GM12878 (cell line): ENCODE data around the gene RAB24. TPM values are rescaled to one million over a fixed set of nuclear protein-coding genes. Genes with fewer than 3 reads are reported as not detected.

Source experiments
- ATAC-seq: fragments of 200-7000 bp; cut with Tn5 transposase; 3 replicates; pipeline ENCODE4 v1.9.1; 2020; ENCODE audit warnings: mild to moderate bottlenecking, moderate library complexity
- BruUV-seq: library from RNA; stranded (reverse); fragments of 400-500 nt; replicated peaks from 2 replicates; lab custom pipeline; 2021; lab: Mats Ljungman, UMichigan
- CTCF ChIA-PET: fragments of 300-600 bp; sonication (Branson Sonifier 250); formaldehyde crosslinking; extraction: SDS; loops from one replicate; lab custom pipeline; 2021; ENCODE audit warnings: inconsistent platforms; lab: Yijun Ruan, JAX
- POLR2A ChIA-PET: fragments of 350-600 bp; formaldehyde crosslinking; extraction: SDS; loops from one replicate; lab custom pipeline; 2021; ENCODE audit warnings: inconsistent platforms; lab: Charles Lee
- RAD21 ChIA-PET: fragments of 300-600 bp; sonication (Branson Sonifier 250); formaldehyde crosslinking; loops from one replicate; lab custom pipeline; 2023; ENCODE audit warnings: antibody characterized with exemption; ENCODE audit not compliant: unreplicated experiment; lab: Charles Lee
- SMC1A ChIA-PET: fragments of 300-600 bp; sonication (Branson Sonifier 250); formaldehyde crosslinking; loops from one replicate; lab custom pipeline; 2023; ENCODE audit not compliant: unreplicated experiment, uncharacterized antibody; lab: Charles Lee
- DNase-seq: peaks from one replicate; pipeline ENCODE4 v3.0.0-alpha.2; 2011; ENCODE audit warnings: low read depth, low spot score
- FAIRE-seq: peaks from 3 replicates; lab custom pipeline; 2011; peaks lifted over from hg19 to GRCh38; lab: Jason Lieb, UNC
- H2AFZ ChIP-seq: 2 replicates; pipeline ENCODE4 v1.6.0; 2011; ENCODE audit warnings: low read depth, low read length, control low read depth; ENCODE audit not compliant: control insufficient read depth
- H3K27ac ChIP-seq: 2 replicates; pipeline ENCODE4 v1.5.1; 2011; ENCODE audit warnings: control low read depth; ENCODE audit not compliant: control insufficient read depth, insufficient read depth
- H3K27me3 ChIP-seq, 2 experiments: replicated peaks in 1 of 2; 2 replicates each; pipeline versions ENCODE4 v1.6.0 to v1.6.1; 2011; ENCODE audit warnings: low read length in 1 of 2; ENCODE audit not compliant: control insufficient read depth in 2 of 2, insufficient read depth in 2 of 2
- H3K36me3 ChIP-seq, 2 experiments: 2 replicates each; pipeline ENCODE4 v1.5.1; 2011; ENCODE audit warnings: low read length in 1 of 2; ENCODE audit not compliant: control insufficient read depth in 2 of 2, insufficient read depth in 2 of 2
- H3K4me1 ChIP-seq: 2 replicates; pipeline ENCODE4 v1.6.1; 2011; ENCODE audit warnings: mild to moderate bottlenecking, low read length, moderate library complexity, mixed read lengths; ENCODE audit not compliant: control insufficient read depth, insufficient read depth
- H3K4me2 ChIP-seq: 2 replicates; pipeline ENCODE4 v1.6.0; 2011; ENCODE audit warnings: control low read depth; ENCODE audit not compliant: control insufficient read depth, insufficient read depth
- H3K4me3 ChIP-seq: fragments of 200-600 bp; sonication (generic); 2 replicates; pipeline ENCODE4 v1.5.1; 2016
- H3K79me2 ChIP-seq: 2 replicates; pipeline ENCODE4 v1.6.0; 2011; ENCODE audit warnings: low read length; ENCODE audit not compliant: control insufficient read depth, insufficient read depth
- H3K9ac ChIP-seq: 2 replicates; pipeline ENCODE4 v1.8.0; 2011; ENCODE audit warnings: low read length, control low read depth, mixed read lengths; ENCODE audit not compliant: control insufficient read depth, insufficient read depth
- H3K9me3 ChIP-seq: replicated peaks from 3 replicates; pipeline ENCODE4 v1.5.1; 2011; ENCODE audit warnings: mild to moderate bottlenecking, low read length; ENCODE audit not compliant: control insufficient read depth, insufficient read depth
- H4K20me1 ChIP-seq: 2 replicates; pipeline ENCODE4 v1.6.0; 2011; ENCODE audit not compliant: control insufficient read depth, insufficient read depth
- BMI1 ChIP-seq: fragments of 450-650 bp; IDR thresholded peaks from 2 replicates; pipeline ENCODE4 v1.6.1; 2016; ENCODE audit warnings: mild to moderate bottlenecking, moderate library complexity, borderline replicate concordance
- ETV6 ChIP-seq, 2 experiments: fragments of 450-650 bp in 1 of 2; IDR thresholded peaks in 1 of 2; conservative IDR thresholded peaks in 1 of 2; 2 replicates each; pipeline ENCODE4 v1.6.1; 2014; ENCODE audit warnings: antibody characterized with exemption in 1 of 2, borderline replicate concordance in 1 of 2, low read depth in 1 of 2, mild to moderate bottlenecking in 1 of 2, moderate library complexity in 1 of 2
- KAT2A ChIP-seq: conservative IDR thresholded peaks from 2 replicates; pipeline ENCODE4 v1.6.1; 2011; ENCODE audit warnings: low read depth, low read length; ENCODE audit not compliant: control insufficient read depth
- KLF5 ChIP-seq: fragments of 450-650 bp; IDR thresholded peaks from 2 replicates; pipeline ENCODE4 v1.6.1; 2014; ENCODE audit warnings: mild to moderate bottlenecking; ENCODE audit not compliant: partially characterized antibody
- NFIC ChIP-seq: IDR thresholded peaks from 2 replicates; pipeline ENCODE4 v1.6.1; 2012; ENCODE audit warnings: low read depth, mild to moderate bottlenecking, inconsistent platforms, low read length, moderate library complexity
- NR2C1 ChIP-seq: fragments of 450-650 bp; IDR thresholded peaks from 2 replicates; pipeline ENCODE4 v1.6.1; 2017; ENCODE audit warnings: antibody characterized with exemption, mild to moderate bottlenecking, moderate library complexity
- NRF1 ChIP-seq: conservative IDR thresholded peaks from 2 replicates; pipeline ENCODE4 v1.6.1; 2011; ENCODE audit warnings: mild to moderate bottlenecking, low read depth, low read length, improper control_type of control experiment
- POLR2A ChIP-seq: IDR thresholded peaks from 2 replicates; pipeline ENCODE4 v1.6.1; 2011; ENCODE audit warnings: low read depth, mild to moderate bottlenecking, low read length
- RB1 ChIP-seq: fragments of 450-650 bp; formaldehyde crosslinking; IDR thresholded peaks from 2 replicates; pipeline ENCODE4 v1.6.1; 2017; ENCODE audit warnings: mild to moderate bottlenecking, borderline replicate concordance
- RUNX3 ChIP-seq: IDR thresholded peaks from 2 replicates; pipeline ENCODE4 v1.6.1; 2012; ENCODE audit warnings: low read length, inconsistent platforms
- STAT1 ChIP-seq: fragments of 450-650 bp; conservative IDR thresholded peaks from 2 replicates; pipeline ENCODE4 v1.6.1; 2014; ENCODE audit warnings: antibody characterized with exemption, mild to moderate bottlenecking
- ZNF24 ChIP-seq: fragments of 450-650 bp; IDR thresholded peaks from 2 replicates; pipeline ENCODE4 v1.6.1; 2017; ENCODE audit warnings: antibody characterized with exemption, mild to moderate bottlenecking
- WGBS: methylation state at CpG from one replicate; pipeline ENCODE4 v1.1.6; 2016; ENCODE audit warnings: low lambda C conversion rate; ENCODE audit not compliant: insufficient replicate concordance, insufficient coverage; ENCODE audit errors: missing lambda C conversion rate; 5-methylcytosine and 5-hydroxymethylcytosine counted together
- in situ Hi-C: fragments of 300-500 bp; cut with MboI; formaldehyde crosslinking; loops from 9 replicates; pipeline ENCODE4 v1.14.3; 2018; ENCODE audit warnings: mixed read lengths
- intact Hi-C: fragments of 100-400 bp; cut with micrococcal nuclease; formaldehyde crosslinking; loops from one replicate; pipeline ENCODE4 v1.14.2; 2022; ENCODE audit not compliant: unreplicated experiment
- polyA plus RNA-seq, 11 experiments: library from polyadenylated mRNA; depleted of rRNA in 4 of 11; unstranded in 6 of 11; stranded (reverse) in 5 of 11; fragments of >200 nt; fragmentation: Nextera tagmentation in 4 of 11; fragmentation: Illumina TruSeq in 1 of 11; extraction: Ambion mirVana in 4 of 11; extraction: Trizol in 1 of 11; gene quantifications; 1 replicate in 1 of 11; 2 replicates in 10 of 11; pipeline versions ENCODE4 v1.2.1 to v1.2.3, GENCODE V29; 2011 to 2016; ENCODE audit warnings: inconsistent platforms in 2 of 11, missing spikeins in 2 of 11, low read depth in 1 of 11
- total RNA-seq, 4 experiments: library from RNA; depleted of rRNA in 3 of 4; stranded (reverse); fragments of >200 nt in 3 of 4; fragmentation: Illumina TruSeq in 1 of 4; extraction: Trizol in 1 of 4; gene quantifications; 2 replicates each; pipeline versions ENCODE4 v1.2.1 to v1.2.3, GENCODE V29; 2013 to 2021
- TF ChIP-seq, protein P1 (sequence below): fragments of 450-650 bp; IDR thresholded peaks from 2 replicates; pipeline ENCODE4 v1.6.1; 2018; ENCODE audit warnings: borderline replicate concordance, mild to moderate bottlenecking; ENCODE audit not compliant: partially characterized antibody
- TF ChIP-seq, protein P2 (sequence below): IDR thresholded peaks from 2 replicates; pipeline ENCODE4 v1.6.1; 2012; ENCODE audit warnings: improper control_type of control experiment, low read depth, low read length; ENCODE audit not compliant: insufficient replicate concordance
- TF ChIP-seq, protein P3 (sequence below): fragments of 450-650 bp; IDR thresholded peaks from 2 replicates; pipeline ENCODE4 v1.6.1; 2016; ENCODE audit warnings: mild to moderate bottlenecking

The RAB24 gene
- total and polyA plus RNA-seq, 10 of the 15 experiments (the other 5 are each of a cell fraction or from before 2014, with no cell fraction given) = 8.0 to 44.4 (median 24.4) TPM

- H3K9me3 ChIP-seq = no peaks in the 10 kb centered on the region
- in situ Hi-C loops = loop anchor here (5.0 kb wide), 1 partner anchor 179 kb away; no protein-coding TSS in a partner anchor
- FAIRE-seq (no peak), ATAC-seq (no peak), DNase-seq (no peak)
- ChIA-PET POLR2A (interaction anchor here (1.1 kb wide), 1 partner anchor 172 kb away, joined by 3 read pairs; no protein-coding TSS in a partner anchor), RAD21 (no interaction called here), CTCF (interaction anchor here (4.0 to 4.6 kb wide), 2 partner anchors 14 to 182 kb away, joined by 20 to 25 read pairs; no protein-coding TSS in a partner anchor), SMC1A (no interaction called here)
- no TSS peak for BruUV-seq
- H3K36me3 ChIP-seq = peaks cover 26 to 37% of the 10 kb centered on the region in 2 experiments
- H3K27ac ChIP-seq = peak overlapping the region; percentile 46
- no peaks in the 10 kb centered on the region for H4K20me1 ChIP-seq
- H3K4me3 ChIP-seq = no peak overlapping the region
- no peak overlapping the region for H2AFZ ChIP-seq
- intact Hi-C loops = no loop called here
- peaks cover 30% of the 10 kb centered on the region for H3K4me1 ChIP-seq
- H3K27me3 ChIP-seq = no peaks in the 10 kb centered on the region
- no peak overlapping the region for H3K4me2 ChIP-seq
- TF ChIP-seq STAT1 = no peak
- TF ChIP-seq, protein P1, sequence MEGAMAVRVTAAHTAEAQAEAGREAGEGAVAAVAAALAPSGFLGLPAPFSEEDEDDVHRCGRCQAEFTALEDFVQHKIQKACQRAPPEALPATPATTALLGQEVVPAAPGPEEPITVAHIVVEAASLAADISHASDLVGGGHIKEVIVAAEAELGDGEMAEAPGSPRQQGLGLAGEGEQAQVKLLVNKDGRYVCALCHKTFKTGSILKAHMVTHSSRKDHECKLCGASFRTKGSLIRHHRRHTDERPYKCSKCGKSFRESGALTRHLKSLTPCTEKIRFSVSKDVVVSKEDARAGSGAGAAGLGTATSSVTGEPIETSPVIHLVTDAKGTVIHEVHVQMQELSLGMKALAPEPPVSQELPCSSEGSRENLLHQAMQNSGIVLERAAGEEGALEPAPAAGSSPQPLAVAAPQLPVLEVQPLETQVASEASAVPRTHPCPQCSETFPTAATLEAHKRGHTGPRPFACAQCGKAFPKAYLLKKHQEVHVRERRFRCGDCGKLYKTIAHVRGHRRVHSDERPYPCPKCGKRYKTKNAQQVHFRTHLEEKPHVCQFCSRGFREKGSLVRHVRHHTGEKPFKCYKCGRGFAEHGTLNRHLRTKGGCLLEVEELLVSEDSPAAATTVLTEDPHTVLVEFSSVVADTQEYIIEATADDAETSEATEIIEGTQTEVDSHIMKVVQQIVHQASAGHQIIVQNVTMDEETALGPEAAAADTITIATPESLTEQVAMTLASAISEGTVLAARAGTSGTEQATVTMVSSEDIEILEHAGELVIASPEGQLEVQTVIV = no peak
- TF ChIP-seq BMI1 = no peak
- TF ChIP-seq, protein P2, sequence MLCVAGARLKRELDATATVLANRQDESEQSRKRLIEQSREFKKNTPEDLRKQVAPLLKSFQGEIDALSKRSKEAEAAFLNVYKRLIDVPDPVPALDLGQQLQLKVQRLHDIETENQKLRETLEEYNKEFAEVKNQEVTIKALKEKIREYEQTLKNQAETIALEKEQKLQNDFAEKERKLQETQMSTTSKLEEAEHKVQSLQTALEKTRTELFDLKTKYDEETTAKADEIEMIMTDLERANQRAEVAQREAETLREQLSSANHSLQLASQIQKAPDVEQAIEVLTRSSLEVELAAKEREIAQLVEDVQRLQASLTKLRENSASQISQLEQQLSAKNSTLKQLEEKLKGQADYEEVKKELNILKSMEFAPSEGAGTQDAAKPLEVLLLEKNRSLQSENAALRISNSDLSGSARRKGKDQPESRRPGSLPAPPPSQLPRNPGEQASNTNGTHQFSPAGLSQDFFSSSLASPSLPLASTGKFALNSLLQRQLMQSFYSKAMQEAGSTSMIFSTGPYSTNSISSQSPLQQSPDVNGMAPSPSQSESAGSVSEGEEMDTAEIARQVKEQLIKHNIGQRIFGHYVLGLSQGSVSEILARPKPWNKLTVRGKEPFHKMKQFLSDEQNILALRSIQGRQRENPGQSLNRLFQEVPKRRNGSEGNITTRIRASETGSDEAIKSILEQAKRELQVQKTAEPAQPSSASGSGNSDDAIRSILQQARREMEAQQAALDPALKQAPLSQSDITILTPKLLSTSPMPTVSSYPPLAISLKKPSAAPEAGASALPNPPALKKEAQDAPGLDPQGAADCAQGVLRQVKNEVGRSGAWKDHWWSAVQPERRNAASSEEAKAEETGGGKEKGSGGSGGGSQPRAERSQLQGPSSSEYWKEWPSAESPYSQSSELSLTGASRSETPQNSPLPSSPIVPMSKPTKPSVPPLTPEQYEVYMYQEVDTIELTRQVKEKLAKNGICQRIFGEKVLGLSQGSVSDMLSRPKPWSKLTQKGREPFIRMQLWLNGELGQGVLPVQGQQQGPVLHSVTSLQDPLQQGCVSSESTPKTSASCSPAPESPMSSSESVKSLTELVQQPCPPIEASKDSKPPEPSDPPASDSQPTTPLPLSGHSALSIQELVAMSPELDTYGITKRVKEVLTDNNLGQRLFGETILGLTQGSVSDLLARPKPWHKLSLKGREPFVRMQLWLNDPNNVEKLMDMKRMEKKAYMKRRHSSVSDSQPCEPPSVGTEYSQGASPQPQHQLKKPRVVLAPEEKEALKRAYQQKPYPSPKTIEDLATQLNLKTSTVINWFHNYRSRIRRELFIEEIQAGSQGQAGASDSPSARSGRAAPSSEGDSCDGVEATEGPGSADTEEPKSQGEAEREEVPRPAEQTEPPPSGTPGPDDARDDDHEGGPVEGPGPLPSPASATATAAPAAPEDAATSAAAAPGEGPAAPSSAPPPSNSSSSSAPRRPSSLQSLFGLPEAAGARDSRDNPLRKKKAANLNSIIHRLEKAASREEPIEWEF = no peak
- TF ChIP-seq KLF5 = no peak
- TF ChIP-seq RUNX3 = peak; percentile 28; the same call in 1 of the 2 replicates
- TF ChIP-seq ZNF24 = no peak
- TF ChIP-seq NRF1 = no peak
- no peak for TF ChIP-seq NFIC
- TF ChIP-seq, protein P3, sequence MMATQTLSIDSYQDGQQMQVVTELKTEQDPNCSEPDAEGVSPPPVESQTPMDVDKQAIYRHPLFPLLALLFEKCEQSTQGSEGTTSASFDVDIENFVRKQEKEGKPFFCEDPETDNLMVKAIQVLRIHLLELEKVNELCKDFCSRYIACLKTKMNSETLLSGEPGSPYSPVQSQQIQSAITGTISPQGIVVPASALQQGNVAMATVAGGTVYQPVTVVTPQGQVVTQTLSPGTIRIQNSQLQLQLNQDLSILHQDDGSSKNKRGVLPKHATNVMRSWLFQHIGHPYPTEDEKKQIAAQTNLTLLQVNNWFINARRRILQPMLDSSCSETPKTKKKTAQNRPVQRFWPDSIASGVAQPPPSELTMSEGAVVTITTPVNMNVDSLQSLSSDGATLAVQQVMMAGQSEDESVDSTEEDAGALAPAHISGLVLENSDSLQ = no peak
- TF ChIP-seq NR2C1 = no peak
- no peak for TF ChIP-seq RB1
- TF ChIP-seq KAT2A = no peak
- peak; percentile 39; the same call in 1 of the 2 replicates for TF ChIP-seq POLR2A
- peak in 1 of 2 experiments; percentile 66; a peak in 2 of 4 replicates for TF ChIP-seq ETV6 (conservative IDR thresholded peaks at IDR 0.05 in 1 of 2, IDR thresholded peaks at IDR 0.05 in 1 of 2; ENCODE audit: borderline replicate concordance in 1 of 2, low read depth in 1 of 2)
- H3K79me2 ChIP-seq = no peaks in the 10 kb centered on the region
- H3K9ac ChIP-seq = no peak overlapping the region; the same call in 1 of the 2 replicates
- WGBS = 70% methylated on average over 9 of the region's 9 CpGs
Measured at GRCh38 chr5:177295924-177296323, 7.6 kb downstream of the RAB24 start.
